Activated gamma-delta T cell treated with anti-CD3 and anti-CD28 coated beads, Interleukin-2, amount 50 U/mL, for 16 hours (primary cell): ENCODE results near the gene SGSH.

Source experiments
- DNase-seq: peaks from one replicate; pipeline ENCODE4 v3.0.0-alpha.2; 2020; ENCODE audit warnings: low read depth

Gene SGSH

GRCh38 chr17:80227156-80227555, 7.0 kb upstream of the SGSH start:
- no peak for DNase-seq

GRCh38 chr17:80225230-80225629, 5.1 kb upstream of the SGSH start:
- no peak for DNase-seq

- no peak for DNase-seq
Measured at GRCh38 chr17:80224683-80225082, 4.5 kb upstream of the SGSH start.

- DNase-seq = no peak
Measured at GRCh38 chr17:80223838-80224497, 3.8 kb upstream of the SGSH start.

GRCh38 chr17:80223142-80223815, 3.1 kb upstream of the SGSH start:
- no peak for DNase-seq

GRCh38 chr17:80222376-80223141, 2.4 kb upstream of the SGSH start:
- DNase-seq = no peak

- no peak for DNase-seq
Measured at GRCh38 chr17:80221351-80222105, 1.4 kb upstream of the SGSH start.

GRCh38 chr17:80220736-80221215, 643 bp upstream of the SGSH start:
- no peak for DNase-seq

GRCh38 chr17:80219763-80220053, 425 bp downstream of the SGSH start:
- DNase-seq = no peak

- DNase-seq = peak; percentile 93
Measured at GRCh38 chr17:80219013-80219762, 945 bp downstream of the SGSH start.

- no peak for DNase-seq
Measured at GRCh38 chr17:80218391-80218790, 1.7 kb downstream of the SGSH start.

- no peak for DNase-seq
Measured at GRCh38 chr17:80217703-80218362, 2.3 kb downstream of the SGSH start.

- DNase-seq = no peak
Measured at GRCh38 chr17:80216473-80217456, 3.4 kb downstream of the SGSH start.

- no peak for DNase-seq
Measured at GRCh38 chr17:80214878-80215210, 5.3 kb downstream of the SGSH start.

- DNase-seq = no peak
Measured at GRCh38 chr17:80214012-80214877, 5.9 kb downstream of the SGSH start.

GRCh38 chr17:80213643-80213975, 6.5 kb downstream of the SGSH start:
- no peak for DNase-seq

GRCh38 chr17:80212962-80213642, 7.0 kb downstream of the SGSH start:
- DNase-seq = no peak

GRCh38 chr17:80212511-80212910, 7.6 kb downstream of the SGSH start:
- DNase-seq = no peak

GRCh38 chr17:80212109-80212508, 8.0 kb downstream of the SGSH start:
- DNase-seq = no peak
